H1 (cell line): ENCODE results near the gene HEPHL1.

Experiments used
- ATF2 ChIP-seq: IDR thresholded peaks from 2 replicates; pipeline ENCODE4 v1.6.1; 2012; ENCODE audit warnings: low read length, inconsistent platforms
- CBX8 ChIP-seq: fragments of 300-800, 300-1000 bp; sonication (generic); IDR thresholded peaks from 2 replicates; pipeline ENCODE4 v1.7.1; 2016; ENCODE audit warnings: low read depth, low read length, borderline replicate concordance
- CHD2 ChIP-seq: IDR thresholded peaks from 2 replicates; pipeline ENCODE4 v1.6.1; 2012; ENCODE audit warnings: low read length, improper control_type of control experiment
- CREB1 ChIP-seq: IDR thresholded peaks from 2 replicates; pipeline ENCODE4 v1.6.1; 2012; ENCODE audit warnings: inconsistent platforms
- CTCF ChIP-seq, 3 experiments: IDR thresholded peaks; 1 replicate in 2 of 3; 2 replicates in 1 of 3; pipeline versions ENCODE4 v1.5.1 to v1.6.1; 2011; ENCODE audit warnings: low read length in 3 of 3, mild to moderate bottlenecking in 3 of 3, inconsistent platforms in 2 of 3, low read depth in 1 of 3, moderate library complexity in 1 of 3; ENCODE audit not compliant: insufficient read depth in 1 of 3; ENCODE audit errors: control extremely low read depth in 1 of 3
- EZH2 ChIP-seq: fragments of 200-600 bp; sonication (generic); IDR thresholded peaks from 2 replicates; pipeline ENCODE4 v1.7.1; 2012; ENCODE audit warnings: low read depth, mild to moderate bottlenecking, moderate library complexity, low read length, inconsistent platforms; ENCODE audit not compliant: severe bottlenecking
- FOSL1 ChIP-seq: IDR thresholded peaks from 2 replicates; pipeline ENCODE4 v1.6.1; 2011; ENCODE audit warnings: mild to moderate bottlenecking, low read depth, low read length, moderate library complexity; ENCODE audit not compliant: insufficient read depth
- GTF2F1 ChIP-seq: IDR thresholded peaks from 2 replicates; pipeline ENCODE4 v1.6.1; 2012; ENCODE audit warnings: low read depth, low read length, improper control_type of control experiment, borderline replicate concordance
- JUND ChIP-seq: IDR thresholded peaks from 2 replicates; pipeline ENCODE4 v1.6.1; 2011; ENCODE audit warnings: mild to moderate bottlenecking, improper control_type of control experiment, low read length
- POLR2A ChIP-seq, 2 experiments: IDR thresholded peaks; 1 replicate in 1 of 2; 2 replicates in 1 of 2; pipeline ENCODE4 v1.6.1; 2011; ENCODE audit warnings: low read depth in 2 of 2, low read length in 2 of 2, mild to moderate bottlenecking in 2 of 2; ENCODE audit errors: control extremely low read depth in 1 of 2
- POLR2AphosphoS5 ChIP-seq: IDR thresholded peaks from 2 replicates; pipeline ENCODE4 v1.6.1; 2011; ENCODE audit warnings: low read depth, low read length
- SIN3A ChIP-seq, 2 experiments: IDR thresholded peaks in 1 of 2; conservative IDR thresholded peaks in 1 of 2; 2 replicates each; pipeline ENCODE4 v1.6.1; 2011 to 2012; ENCODE audit warnings: low read length in 2 of 2, improper control_type of control experiment in 1 of 2, low read depth in 1 of 2, mild to moderate bottlenecking in 1 of 2
- USF2 ChIP-seq: IDR thresholded peaks from 2 replicates; pipeline ENCODE4 v1.6.1; 2011; ENCODE audit warnings: low read length, improper control_type of control experiment
- TF ChIP-seq, protein P1 (sequence below): IDR thresholded peaks from 2 replicates; pipeline ENCODE4 v1.6.1; 2012; ENCODE audit warnings: inconsistent platforms

DNA sequence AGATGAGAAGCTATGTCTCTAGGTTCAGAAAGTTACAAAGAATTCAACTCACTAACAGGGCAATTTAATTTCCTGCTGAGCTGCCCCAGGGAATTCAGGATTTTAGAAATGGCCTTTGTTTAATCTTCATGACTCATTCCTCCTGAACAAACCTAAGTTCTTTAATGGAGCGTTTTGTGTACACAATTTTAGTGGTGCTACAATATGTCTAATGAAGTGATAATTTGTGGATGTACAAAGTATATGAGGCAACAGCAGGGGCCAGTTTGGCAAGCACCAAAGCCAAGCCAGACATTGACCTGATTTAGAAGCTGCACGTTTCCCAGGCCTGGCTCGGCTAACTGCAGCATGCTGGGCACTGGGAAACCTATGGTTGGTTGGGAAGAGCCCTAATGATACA lies 34.4 kb upstream of the HEPHL1 start:
- TF ChIP-seq CTCF (IDR thresholded peaks at IDR 0.05; ENCODE audit: control extremely low read depth in 1 of 3, insufficient read depth in 1 of 3, low read depth in 1 of 3, low read length in 3 of 3) (no peak), JUND (no peak), SIN3A (conservative IDR thresholded peaks at IDR 0.05 in 1 of 2, IDR thresholded peaks at IDR 0.05 in 1 of 2; ENCODE audit: low read depth in 1 of 2, low read length in 2 of 2) (no peak), USF2 (no peak), EZH2 (no peak), CBX8 (no peak), GTF2F1 (no peak), POLR2AphosphoS5 (no peak), POLR2A (IDR thresholded peaks at IDR 0.05; ENCODE audit: control extremely low read depth in 1 of 2, low read depth in 2 of 2, low read length in 2 of 2) (no peak), CREB1 (no peak), ATF2 (no peak), CHD2 (no peak), FOSL1 (no peak)
- TF ChIP-seq, protein P1, sequence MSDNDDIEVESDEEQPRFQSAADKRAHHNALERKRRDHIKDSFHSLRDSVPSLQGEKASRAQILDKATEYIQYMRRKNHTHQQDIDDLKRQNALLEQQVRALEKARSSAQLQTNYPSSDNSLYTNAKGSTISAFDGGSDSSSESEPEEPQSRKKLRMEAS = no peak
